Measurements from ENCODE around the gene HPD. TPM values are rescaled to one million over a fixed set of nuclear protein-coding genes. Genes with fewer than 3 reads are reported as not detected.
A peak's percentile ranks its signal among the peaks of the same experiment; 100 is the strongest.

The HPD gene
- total RNA-seq, 1 donor from 2014 or later = 0.79 TPM

DNA sequence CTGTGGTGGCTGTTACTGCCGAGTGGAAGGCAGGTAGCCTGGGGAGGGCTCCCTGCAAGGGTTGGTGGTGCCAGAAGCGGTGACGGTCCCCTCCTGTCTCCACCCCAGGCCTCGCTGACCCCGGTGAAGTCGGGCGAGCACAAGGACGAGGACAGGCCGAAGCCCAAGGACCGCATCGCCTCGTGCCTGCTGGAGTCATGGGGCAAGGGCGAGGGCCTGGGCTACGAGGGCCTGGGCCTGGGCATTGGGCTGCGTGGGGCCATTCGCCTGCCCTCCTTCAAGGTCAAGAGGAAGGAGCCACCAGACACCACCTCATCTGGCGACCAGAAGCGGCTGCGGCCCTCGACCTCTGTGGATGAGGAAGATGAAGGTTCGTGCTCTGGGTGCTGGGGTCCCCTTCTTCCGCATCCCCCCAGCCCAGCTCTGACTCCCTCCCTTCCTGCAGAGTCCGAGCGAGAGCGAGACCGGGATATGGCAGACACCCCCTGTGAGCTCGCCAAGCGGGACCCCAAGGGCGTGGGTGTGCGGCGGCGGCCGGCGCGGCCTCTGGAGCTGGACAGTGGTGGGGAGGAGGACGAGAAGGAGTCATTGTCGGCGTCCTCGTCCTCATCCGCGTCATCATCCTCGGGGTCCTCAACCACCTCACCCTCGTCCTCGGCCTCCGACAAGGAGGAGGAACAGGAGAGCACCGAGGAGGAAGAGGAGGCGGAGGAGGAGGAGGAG, 41.6 kb downstream of the HPD start:
- DNase-seq (ENCODE audit: low read depth) (no peak), FAIRE-seq (no peak)
- no peak overlapping the region for H3K4me3 ChIP-seq (ENCODE audit: low read depth, low read length)
- no peaks in the 10 kb centered on the region for H3K27me3 ChIP-seq (ENCODE audit: control insufficient read depth, insufficient read depth, low read length)
- H3K36me3 ChIP-seq (ENCODE audit: control insufficient read depth, insufficient read depth, low read length) = peaks cover 28% of the 10 kb centered on the region
- TF ChIP-seq, protein P1, sequence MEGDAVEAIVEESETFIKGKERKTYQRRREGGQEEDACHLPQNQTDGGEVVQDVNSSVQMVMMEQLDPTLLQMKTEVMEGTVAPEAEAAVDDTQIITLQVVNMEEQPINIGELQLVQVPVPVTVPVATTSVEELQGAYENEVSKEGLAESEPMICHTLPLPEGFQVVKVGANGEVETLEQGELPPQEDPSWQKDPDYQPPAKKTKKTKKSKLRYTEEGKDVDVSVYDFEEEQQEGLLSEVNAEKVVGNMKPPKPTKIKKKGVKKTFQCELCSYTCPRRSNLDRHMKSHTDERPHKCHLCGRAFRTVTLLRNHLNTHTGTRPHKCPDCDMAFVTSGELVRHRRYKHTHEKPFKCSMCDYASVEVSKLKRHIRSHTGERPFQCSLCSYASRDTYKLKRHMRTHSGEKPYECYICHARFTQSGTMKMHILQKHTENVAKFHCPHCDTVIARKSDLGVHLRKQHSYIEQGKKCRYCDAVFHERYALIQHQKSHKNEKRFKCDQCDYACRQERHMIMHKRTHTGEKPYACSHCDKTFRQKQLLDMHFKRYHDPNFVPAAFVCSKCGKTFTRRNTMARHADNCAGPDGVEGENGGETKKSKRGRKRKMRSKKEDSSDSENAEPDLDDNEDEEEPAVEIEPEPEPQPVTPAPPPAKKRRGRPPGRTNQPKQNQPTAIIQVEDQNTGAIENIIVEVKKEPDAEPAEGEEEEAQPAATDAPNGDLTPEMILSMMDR (IDR thresholded peaks at IDR 0.05; ENCODE audit: insufficient read depth, low read length, severe bottlenecking) = no peak

DNA sequence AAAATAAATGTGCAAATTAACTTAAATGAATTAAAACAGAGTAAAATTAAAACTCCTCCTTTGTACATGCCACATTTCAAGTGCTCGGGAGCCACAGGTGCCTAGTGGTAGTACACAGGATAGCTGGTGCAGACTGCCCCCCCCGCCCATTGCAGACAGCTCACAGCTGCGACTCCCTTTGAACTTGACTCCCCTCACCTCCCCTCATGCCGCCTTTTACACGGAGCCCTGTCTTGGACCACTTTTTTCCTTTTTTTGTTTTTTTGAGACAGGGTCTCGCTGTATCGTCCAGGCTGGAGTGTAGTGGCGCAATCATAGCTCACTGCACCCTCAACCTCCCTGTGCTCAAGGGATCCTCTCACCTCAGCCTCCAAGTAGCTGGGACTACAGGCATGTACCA, 43.4 kb downstream of the HPD start:
- FAIRE-seq (no peak), DNase-seq (ENCODE audit: low read depth) (no peak)
- Histone ChIP-seq H3K36me3 (ENCODE audit: control insufficient read depth, insufficient read depth, low read length) (peaks cover 28% of the 10 kb centered on the region), H3K4me3 (ENCODE audit: low read depth, low read length) (no peak overlapping the region), H3K27me3 (ENCODE audit: control insufficient read depth, insufficient read depth, low read length) (no peaks in the 10 kb centered on the region)
- TF ChIP-seq, protein P1 (IDR thresholded peaks at IDR 0.05; ENCODE audit: insufficient read depth, low read length, severe bottlenecking) = no peak

DNA sequence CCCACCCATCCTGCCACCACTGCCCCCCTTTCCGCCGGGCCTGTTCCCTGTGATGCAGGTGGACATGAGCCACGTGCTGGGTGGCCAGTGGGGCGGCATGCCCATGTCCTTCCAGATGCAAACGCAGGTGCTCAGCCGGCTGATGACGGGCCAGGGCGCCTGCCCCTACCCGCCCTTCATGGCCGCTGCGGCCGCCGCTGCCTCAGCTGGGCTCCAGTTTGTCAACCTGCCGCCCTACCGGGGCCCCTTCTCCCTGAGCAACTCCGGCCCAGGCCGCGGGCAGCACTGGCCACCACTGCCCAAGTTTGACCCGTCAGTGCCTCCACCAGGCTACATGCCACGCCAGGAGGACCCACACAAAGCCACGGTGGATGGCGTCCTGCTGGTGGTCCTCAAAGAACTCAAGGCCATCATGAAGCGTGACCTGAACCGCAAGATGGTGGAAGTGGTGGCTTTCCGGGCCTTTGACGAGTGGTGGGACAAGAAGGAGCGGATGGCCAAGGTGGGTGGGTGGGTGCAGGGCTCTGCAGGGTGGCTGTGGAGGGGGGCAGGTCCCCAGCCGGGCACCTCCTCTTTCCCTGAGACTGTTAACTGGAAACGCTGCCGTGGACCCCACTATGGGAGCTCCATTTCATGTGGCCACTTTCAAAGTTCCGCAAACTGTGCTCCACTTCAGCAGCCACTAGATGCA, 44.1 kb downstream of the HPD start:
- H3K4me3 ChIP-seq (ENCODE audit: low read depth, low read length) = no peak overlapping the region
- H3K27me3 ChIP-seq (ENCODE audit: control insufficient read depth, insufficient read depth, low read length) = no peaks in the 10 kb centered on the region
- TF ChIP-seq, protein P1 (IDR thresholded peaks at IDR 0.05; ENCODE audit: insufficient read depth, low read length, severe bottlenecking) = no peak
- no peak for FAIRE-seq
- DNase-seq (ENCODE audit: low read depth) = no peak
- peaks cover 29% of the 10 kb centered on the region for H3K36me3 ChIP-seq (ENCODE audit: control insufficient read depth, insufficient read depth, low read length)

DNA sequence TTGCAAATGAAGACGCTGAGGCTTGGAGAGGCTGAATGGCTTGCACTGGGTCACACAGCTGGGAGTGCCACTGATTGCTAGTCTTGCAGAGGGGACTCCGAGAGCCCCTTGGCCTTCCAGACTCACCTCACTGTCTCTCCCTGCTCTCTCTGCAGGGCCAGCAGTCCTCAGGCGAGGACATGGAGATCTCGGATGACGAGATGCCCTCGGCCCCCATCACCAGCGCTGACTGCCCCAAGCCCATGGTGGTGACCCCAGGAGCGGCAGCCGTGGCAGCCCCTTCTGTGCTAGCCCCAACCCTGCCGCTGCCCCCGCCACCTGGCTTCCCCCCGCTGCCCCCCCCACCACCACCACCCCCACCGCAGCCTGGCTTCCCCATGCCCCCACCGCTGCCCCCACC, 44.7 kb downstream of the HPD start:
- TF ChIP-seq, protein P1 (IDR thresholded peaks at IDR 0.05; ENCODE audit: insufficient read depth, low read length, severe bottlenecking) = no peak
- H3K36me3 ChIP-seq (ENCODE audit: control insufficient read depth, insufficient read depth, low read length) = peaks cover 32% of the 10 kb centered on the region
- no peak overlapping the region for H3K4me3 ChIP-seq (ENCODE audit: low read depth, low read length)
- DNase-seq (ENCODE audit: low read depth) = no peak
- FAIRE-seq = no peak
- no peaks in the 10 kb centered on the region for H3K27me3 ChIP-seq (ENCODE audit: control insufficient read depth, insufficient read depth, low read length)

DNA sequence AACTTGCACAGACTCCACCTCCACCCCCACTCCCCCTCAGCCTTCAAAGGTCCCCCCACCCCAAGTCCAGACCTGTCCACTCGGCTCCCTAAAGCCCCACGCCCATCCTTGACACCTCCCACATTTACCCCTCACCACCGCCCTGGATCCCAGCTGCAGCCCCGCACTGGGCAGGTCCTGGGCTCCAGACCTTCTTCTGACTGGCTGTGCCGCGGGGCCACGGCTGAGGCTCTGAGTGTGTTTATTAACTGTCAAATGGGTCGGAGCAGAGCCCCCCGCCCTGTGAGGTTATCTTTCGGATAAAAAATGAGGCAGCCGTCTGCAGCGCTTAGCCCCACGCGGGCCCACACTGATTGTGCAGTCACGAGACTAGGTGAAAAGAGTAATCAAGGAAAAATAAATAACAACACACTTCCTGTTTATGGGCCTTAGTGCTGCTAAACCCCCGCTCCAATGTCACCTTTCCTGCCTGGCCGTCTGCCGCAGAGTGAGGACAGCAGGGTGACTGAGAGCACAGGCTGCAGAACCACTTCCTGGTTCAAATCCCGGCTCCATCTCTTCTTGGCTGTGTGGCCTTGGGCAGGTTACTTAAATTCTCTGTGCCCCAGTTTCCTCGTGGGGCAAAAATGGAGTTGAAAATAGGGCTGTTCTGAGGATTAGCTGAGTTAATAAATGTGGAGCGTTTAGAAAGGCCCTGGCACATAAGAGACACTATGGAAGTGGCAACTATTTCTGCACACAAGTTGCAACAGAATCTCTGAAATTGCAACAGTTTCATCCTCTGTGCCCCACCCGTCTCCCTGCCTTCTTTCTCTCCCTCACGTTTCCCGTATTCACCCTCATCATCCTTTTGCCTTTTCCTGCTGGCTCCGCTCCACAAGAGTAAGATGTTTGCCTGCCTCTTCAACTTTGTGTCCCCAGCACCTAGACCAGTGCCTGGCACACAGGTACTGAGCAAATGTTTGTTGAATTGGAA, 45.5 kb downstream of the HPD start:
- H3K4me3 ChIP-seq (ENCODE audit: low read depth, low read length) = peak overlapping the region; percentile 65
- no peak for DNase-seq (ENCODE audit: low read depth)
- TF ChIP-seq, protein P1 (IDR thresholded peaks at IDR 0.05; ENCODE audit: insufficient read depth, low read length, severe bottlenecking) = no peak

More for the DNA sequence above, 45.5 kb downstream of the HPD start:
- H3K36me3 ChIP-seq (ENCODE audit: control insufficient read depth, insufficient read depth, low read length) = peaks cover 35% of the 10 kb centered on the region
- no peak for FAIRE-seq
- H3K27me3 ChIP-seq (ENCODE audit: control insufficient read depth, insufficient read depth, low read length) = no peaks in the 10 kb centered on the region
